ENCODE data around the gene PAM16. TPM values are rescaled to one million over a fixed set of nuclear protein-coding genes. Genes with fewer than 3 reads are reported as not detected.
"Not testable (repeated sequence)": the region's sequence is repeated elsewhere in the genome, so short reads cannot be mapped to it uniquely, and the experiment has no call there.

The PAM16 gene
- polyA plus RNA-seq, 4 donors: 21.4 to 32.2 (median 22.6) TPM

DNA sequence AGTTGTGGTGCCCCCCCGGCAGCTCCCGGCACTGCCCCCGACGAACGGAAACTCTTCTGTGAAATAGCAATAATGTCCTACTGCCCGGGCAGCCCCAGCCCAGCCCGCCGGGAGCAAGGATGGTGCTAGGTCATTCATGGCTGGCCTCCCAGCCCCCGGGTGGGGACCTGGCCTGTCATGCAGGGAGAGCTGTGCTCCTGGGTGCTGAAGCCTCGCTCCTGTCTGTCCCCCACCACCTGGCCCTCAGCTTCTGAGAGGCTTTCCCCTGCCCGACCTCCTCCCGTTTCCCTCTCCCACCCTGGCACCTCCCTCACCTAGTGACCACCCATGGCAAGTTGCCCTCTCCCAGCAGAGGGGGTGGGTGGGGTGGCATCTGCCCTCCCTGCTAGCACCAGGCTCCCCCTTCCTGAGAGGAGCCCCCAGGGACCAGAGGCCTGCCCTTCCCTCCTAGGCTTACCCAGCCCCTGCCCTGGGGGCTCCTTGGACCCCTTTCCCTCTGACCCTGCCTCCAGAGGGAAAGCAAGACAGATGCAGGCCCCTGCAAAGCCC lies 13.5 kb downstream of the PAM16 start:
- DNase-seq (ENCODE audit: low read depth in 4 of 4, low spot score in 3 of 4): no peak

DNA sequence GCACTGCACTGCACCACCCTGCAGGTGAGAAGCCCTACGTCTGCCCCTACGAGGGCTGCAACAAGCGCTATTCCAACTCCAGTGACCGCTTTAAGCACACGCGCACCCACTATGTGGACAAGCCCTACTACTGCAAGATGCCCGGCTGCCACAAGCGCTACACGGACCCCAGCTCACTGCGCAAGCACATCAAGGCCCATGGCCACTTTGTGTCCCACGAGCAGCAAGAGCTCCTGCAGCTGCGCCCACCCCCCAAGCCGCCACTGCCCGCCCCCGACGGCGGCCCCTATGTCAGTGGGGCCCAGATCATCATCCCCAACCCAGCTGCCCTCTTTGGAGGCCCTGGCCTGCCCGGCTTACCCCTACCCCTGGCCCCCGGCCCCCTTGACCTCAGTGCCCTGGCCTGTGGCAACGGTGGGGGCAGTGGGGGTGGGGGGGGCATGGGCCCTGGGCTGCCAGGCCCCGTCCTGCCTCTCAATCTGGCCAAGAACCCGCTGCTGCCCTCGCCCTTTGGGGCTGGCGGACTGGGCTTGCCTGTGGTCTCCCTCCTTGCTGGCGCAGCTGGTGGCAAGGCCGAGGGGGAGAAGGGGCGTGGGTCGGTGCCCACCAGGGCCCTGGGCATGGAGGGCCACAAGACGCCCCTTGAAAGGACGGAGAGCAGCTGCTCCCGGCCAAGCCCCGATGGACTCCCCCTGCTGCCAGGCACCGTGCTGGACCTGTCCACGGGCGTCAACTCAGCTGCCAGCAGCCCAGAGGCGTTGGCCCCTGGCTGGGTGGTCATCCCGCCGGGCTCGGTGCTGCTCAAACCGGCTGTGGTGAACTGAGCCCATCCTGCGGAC lies 14.2 kb downstream of the PAM16 start:
- no peak for DNase-seq (ENCODE audit: low read depth in 4 of 4, low spot score in 3 of 4)

DNA sequence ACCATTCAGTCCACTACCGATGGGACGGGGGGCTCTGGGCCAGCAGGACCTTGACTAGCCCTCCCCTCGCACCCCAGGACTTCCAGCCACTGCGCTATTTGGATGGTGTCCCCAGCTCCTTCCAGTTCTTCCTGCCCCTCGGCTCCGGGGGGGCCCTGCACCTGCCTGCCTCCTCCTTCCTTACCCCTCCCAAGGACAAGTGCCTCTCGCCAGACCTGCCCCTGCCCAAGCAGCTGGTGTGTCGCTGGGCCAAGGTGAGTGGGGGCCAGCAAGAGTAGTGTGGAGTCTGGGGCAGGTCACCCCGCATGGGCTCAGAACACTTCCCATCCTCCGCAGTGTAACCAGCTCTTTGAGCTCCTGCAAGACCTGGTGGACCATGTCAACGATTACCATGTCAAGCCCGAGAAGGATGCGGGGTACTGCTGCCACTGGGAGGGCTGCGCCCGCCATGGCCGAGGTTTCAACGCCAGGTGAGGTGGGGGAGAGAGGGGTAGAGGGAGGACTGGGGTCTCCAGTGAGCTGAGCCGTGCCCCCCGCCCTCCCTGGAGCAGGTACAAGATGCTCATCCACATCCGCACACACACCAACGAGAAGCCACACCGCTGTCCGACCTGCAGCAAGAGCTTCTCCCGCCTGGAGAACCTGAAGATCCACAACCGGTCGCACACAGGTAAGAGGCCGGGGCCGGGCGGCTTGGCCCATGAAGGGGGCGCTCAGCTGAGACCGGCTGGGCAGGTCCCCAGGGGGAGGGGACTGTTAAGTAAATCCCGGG lies 16.2 kb downstream of the PAM16 start:
- no peak for DNase-seq (ENCODE audit: low read depth in 4 of 4, low spot score in 3 of 4)

DNA sequence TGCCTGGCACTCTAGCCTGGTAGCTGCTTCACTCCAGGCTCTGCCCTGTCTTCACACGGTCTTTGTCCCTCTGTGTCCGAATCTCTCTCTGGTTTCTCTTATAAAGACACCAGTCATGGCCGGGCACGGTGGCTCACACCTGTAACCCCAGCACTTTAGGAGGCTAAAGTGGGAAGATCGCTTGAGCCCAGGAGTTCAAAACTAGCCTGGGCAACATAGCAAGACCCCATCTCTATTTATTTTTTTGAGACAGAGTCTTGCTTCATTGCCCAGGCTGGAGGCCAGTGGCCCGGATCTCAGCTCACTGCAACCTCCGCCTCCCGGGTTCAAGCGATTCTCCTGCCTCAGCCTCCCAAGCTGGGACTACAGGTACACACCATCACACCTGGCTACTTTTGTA lies 17.4 kb downstream of the PAM16 start:
- not testable (repeated sequence) for DNase-seq (ENCODE audit: low read depth in 4 of 4, low spot score in 3 of 4)

DNA sequence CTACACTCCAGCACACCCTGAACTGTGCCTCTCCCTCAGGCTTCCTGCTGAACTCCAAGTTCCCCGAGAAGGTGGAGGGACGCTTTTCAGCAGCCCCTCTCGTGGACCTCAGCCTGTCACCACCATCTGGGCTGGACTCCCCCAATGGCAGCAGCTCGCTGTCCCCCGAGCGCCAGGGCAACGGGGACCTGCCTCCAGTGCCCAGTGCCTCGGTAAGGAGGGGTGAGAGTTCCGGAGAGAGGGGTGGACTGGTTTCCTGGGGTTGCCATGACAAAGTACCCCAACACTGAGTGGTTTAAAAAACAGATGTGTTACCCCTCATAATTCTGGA lies 17.8 kb downstream of the PAM16 start:
- DNase-seq (ENCODE audit: low read depth in 4 of 4, low spot score in 3 of 4): no peak

DNA sequence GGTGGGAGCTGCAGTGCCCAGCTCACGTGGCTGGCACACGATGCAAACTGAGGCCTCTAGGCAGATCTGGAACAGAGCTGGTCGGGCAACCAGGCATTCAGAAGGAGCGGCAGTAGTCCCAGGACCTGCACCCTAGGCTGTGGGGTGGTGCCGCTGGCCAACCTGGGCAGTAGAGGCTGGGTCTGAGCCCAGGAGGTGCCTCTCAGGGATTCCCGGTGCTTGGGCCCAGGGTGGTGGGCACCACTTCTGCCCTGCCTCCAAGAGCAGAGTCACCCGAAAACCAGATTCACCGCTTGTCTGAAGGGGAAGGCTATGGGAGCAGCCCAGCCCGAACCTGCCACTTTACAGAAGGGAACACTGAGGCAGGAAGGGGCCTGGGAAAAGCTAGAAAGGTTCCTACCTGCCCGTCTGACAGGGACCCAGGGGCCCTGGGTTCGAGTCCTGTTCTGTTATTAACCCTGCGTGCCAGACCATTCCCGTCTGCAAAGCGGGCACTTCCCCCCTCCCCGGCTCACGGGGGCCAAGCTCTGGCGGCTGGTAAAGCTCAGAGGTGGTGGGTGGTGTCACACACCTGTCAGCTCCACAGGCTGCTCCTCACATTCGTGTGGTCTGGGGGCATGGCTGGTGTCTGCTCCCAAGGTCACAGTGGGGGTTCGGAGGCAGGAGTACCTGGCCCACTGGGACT lies 18.4 kb downstream of the PAM16 start:
- DNase-seq (ENCODE audit: low read depth in 4 of 4, low spot score in 3 of 4): no peak

DNA sequence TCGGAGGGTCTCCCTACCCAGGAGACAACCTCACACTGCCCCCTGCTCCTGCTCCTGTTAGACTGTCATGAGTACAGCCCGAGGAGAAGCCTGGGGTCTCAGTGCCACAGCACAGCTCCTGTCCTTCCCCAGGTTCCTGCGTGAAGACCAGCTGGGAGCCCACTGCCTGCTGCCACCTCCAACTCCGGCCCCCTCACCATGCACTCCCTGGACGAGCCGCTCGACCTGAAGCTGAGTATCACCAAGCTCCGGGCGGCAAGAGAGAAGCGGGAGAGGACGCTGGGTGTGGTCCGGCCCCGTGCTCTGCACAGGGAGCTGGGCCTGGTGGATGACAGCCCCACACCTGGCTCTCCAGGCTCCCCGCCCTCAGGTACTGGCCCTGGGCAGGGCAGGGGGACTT lies 19.0 kb downstream of the PAM16 start:
- DNase-seq (ENCODE audit: low read depth in 4 of 4, low spot score in 3 of 4): no peak

DNA sequence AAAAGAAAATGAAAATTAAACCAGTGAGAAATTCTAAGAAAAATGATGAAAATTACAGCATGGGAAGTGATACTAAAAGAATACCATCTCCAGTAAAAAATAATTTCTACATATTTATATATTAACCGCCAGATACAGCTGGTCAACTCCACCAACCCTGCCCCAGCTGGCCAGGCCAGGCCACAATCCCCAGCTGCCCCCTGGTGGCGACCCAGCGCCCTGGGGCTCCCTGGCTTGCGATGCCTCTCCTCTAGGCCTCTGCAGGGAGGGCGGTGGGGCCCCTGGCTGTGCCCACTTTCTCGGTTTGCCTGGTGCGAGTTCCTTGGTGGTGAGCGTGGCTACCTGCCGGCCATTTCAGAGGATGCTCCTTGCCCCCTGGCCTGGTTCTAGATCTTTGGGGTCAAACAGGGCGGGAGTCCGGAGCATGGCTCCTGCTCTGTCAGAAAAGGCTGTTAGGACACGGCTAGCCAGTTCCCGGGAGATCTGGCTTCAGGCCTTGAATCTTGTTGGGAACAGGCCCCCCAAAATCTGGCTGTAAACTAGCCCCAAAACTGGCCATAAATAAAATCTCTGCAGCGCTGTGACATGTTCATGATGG lies 20.7 kb downstream of the PAM16 start:
- DNase-seq (ENCODE audit: low read depth in 4 of 4, low spot score in 3 of 4): no peak

DNA sequence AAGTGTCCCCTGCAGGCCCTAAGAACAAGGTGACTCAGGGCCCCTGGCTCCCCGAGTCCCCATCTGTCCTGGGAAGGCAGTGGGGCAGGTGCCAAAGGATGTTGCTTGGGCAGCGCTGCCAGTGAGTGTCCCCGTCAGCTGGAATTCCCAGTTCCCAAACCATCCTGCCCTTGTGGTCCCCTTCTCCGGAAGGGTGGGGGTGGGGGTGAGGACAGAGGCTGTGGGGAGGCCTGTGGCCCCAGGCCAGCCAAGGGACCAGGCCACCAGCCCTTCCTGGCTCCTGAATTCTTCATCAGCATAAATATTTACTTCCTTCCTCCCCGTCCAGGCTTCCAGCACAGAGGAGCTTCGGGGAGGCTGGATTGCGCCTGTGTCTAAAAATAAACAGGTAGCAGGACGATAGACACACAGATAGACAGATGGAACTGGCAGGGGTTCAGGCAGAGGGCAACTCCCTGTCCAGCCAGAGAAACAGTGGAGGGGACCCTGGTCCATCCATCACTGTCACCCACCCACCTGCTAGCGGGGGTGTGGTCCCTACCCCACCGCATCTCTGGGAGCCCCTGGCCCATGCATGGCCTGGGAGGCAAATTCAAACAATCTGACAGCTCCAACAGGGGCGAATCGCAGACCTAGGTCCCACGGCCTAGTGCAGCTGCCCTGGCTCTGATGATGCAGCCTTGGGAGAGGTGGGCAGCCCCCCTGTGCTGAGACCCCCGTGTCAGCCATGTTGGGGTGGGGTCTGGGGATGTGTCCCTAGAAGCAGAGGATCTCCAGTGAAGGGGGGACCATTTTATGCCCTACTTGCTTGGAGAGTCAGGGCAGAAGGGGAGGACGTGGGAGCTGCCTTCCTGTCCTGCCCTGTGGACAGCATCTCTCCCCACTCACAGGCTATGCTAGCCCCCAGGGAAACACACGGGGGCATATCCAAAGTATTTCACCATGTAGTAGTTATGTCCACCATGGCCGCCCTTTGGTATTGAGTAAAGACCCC lies 22.0 kb downstream of the PAM16 start:
- no peak for DNase-seq (ENCODE audit: low read depth in 4 of 4, low spot score in 3 of 4)

DNA sequence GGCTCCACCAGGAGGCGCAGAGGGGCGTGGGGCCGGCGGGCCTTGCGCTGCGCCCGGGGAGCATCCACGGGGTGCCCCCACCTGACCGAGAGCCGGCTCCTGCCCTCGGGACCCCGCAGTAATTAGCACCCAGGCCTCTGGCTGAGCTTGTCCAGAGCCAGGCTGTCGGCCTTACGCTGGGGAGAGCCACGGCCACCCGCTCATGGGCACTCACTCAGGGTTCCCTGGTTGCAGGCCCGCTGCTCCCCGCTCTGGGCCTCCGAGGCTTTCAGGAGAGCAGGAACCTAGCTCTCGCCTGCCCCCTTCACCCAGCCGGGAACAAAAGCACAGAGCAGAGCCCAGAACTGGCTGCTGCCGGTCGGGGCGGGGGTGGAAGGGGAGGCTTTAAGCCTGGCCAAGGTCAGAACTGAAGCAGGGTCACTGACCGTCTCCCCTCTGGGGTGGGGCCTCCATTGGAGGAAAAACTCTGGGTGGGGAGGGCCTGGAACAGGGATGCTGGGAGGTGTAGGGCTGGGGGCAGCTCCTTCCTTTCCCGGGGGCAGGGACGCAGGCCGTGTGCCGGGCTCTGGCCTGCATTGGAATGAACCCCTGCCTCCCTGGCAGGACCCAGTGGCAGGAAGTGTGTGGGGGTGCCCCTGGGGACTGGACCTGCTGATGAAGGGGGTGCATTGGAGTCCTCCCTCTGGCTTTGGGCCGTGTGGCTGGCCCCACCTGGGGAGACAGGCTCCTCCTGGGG lies 22.9 kb downstream of the PAM16 start:
- DNase-seq (ENCODE audit: low read depth in 4 of 4, low spot score in 3 of 4): peak in 1 of 4 donors; percentile 73

DNA sequence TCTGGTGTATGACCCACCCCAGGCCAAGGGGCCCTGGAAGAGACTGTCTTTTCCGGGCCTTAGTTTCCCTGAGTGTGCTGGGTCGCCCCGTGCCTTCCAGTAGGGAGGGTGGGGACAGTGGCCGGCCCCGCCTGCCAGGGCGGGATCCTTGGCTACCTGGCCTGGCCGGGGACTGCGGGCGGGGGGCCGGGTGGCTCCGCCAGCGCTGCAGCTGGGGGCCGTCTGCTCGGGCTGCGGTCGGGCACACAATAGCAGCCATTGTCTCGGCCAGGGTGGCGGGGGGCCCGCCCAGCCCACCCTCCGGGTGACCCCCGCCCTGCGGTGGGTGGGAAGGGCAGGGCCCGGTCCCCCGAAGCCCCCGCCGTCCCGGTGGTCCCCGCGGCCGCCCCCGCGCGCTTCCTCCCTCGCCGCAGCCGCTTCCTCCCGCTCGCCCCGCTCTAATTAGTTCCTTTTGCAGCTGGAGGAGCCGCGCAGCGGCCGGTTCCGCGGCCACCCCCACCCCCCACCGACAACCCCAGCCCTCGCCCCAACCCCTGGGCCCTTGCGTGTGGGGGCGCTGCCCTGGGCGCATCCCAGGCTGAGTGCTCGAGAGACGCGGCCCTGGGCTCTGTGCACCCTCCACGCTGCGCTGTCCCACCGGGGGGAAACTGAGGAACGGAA lies 23.6 kb downstream of the PAM16 start:
- DNase-seq (ENCODE audit: low read depth in 4 of 4, low spot score in 3 of 4): no peak

DNA sequence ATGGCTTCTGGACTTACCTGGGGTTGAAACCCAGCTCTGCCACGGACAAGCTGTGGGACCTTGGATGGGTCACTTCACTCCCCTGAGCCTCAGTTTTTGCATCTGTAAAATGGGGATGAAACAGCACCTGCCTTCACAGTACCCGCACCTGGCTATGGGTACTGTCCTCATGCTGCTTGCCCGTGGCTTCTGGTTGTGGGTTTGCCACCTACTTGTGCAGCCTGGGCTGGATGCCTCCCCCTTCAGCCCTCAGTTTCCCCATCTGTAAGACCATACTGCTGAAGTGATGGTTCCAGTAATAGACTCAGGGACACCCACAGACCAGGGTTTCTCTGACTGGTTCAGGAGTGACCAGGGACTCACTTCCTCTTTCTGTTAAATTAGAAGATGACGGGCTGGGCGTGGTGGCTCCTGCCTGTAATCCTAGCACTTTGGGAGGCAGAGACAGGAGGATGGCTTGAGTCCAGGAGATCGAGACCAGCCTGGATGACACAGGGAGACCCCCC lies 25.8 kb downstream of the PAM16 start:
- DNase-seq (ENCODE audit: low read depth in 4 of 4, low spot score in 3 of 4): no peak

DNA sequence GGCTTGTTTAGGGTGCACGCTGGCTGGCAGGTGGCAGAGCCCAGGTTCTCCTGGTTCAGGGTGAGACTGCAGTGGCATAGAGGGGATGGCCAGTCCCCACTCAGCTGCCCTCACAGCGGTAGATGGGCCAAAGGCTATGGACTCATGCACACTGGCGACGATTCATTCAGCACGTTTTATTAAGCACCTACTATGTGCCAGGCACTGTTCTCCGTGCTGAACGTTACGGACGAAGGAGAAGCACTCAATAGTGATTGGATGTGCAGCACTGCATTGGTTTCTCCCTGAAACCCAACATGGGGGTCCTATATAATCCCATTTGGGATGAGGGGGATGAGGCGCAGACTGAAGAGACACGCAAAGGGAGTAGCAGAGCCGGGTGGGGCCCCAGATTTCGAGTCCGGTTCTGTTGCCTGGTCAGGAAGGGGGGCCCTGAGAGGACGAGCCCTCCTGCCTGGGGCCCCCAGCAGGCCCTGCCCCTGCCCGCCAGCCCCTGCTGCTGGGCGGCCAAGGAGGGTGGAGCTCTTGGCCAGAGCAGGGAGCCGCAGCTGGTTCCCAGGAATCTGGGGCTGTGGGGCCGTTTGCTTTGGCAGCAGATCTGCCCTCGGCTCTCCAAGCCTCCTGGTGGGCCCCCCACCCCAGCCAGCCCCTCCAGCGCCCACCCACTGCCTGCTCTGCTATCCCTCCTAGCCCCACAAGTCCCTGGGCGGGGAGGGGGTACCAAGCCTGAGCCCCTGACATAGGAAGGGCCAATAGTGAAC lies 26.4 kb downstream of the PAM16 start:
- no peak for DNase-seq (ENCODE audit: low read depth in 4 of 4, low spot score in 3 of 4)

DNA sequence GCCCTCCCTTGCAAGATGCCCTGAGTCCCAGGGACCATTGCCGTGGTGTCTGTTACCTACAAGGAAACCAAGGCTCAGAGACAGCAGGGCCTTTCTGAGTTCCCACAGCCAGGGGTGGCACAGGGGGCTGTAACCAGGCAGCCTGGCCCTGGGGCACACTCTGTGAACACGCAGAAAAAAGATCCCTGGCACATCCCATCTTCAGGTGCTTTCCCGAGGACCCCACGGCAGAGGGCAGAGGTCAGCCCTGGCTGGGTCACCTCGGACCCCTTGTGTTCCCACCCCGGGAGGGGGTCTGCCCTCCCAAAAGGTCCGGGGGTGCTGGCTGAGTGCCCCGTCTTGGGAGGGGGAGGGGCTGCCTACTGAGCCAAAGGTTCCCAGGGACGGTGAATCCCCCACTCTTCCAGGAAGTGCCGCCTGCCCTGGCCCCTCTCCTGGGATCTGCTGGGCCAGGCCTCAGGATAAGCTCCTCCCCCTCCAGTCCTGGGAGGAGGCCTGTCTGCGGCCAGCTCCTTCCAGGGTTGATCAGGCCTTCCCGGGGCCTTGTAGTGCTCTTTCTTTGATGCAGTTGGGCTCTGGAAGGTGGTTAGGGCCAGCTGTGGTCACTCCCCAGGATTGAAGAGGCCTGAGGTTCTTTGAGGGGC lies 27.2 kb downstream of the PAM16 start:
- DNase-seq (ENCODE audit: low read depth in 4 of 4, low spot score in 3 of 4): no peak

DNA sequence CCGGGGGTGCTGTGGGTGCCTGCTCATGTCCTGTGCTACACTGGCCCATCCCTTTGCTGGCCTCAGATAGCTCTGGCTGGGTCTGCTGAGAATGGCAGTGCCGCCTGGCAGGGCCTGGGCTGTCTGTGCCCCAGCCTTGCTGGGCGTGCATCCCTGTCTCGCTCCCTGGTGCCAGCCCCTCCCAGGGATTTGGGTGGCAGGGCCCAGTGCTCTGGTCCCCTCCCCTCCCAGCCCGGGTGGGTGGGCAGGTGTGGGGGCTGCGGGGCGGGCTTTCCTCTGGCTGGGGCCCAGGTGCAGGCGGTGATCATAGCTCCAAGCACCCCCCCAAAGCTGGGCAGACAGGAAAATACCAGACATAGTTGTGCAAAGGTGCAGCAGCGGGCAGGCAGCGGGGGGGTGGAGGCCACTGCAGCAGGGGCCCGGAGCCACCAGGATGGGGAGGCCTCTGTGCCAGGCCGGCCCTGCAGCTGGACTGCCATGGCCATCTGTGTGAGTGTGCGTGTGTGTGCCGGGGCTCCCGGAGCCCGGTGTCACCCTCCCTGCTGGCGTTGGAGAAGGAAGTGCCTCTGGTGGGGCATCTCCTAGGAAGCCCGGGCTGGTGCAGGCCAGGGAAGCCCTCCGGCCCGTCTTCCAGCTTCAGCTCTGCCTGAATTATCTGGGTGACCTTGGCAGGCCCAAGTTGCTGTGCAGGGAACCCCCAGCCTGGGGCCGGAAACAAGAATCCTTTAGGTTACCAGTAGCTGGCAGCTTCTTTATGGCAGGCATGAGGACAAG lies 27.9 kb downstream of the PAM16 start:
- no peak for DNase-seq (ENCODE audit: low read depth in 4 of 4, low spot score in 3 of 4)
